Measurements from ENCODE around the gene EBF3.

The EBF3 gene

DNA sequence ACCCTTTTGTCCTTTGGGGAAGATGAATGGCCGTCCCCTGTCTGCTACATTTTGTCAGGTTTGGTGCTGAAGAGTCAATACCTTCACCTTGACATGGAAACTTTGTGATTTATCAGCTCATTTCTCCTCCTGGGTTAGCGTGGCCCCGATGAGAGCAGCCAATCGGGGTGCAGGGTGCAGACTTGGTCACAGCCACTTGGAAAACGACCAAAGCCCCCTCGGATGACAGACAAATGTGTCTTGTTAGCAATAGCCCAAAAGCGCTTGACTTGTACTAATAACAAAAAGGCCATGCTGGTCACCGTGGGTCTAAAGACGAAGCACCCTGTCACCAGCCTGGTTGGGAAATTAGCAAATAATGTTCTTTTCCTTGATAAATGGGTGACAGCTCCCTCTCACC, 103.7 kb downstream of the EBF3 start:
- POLR2A ChIA-PET (ENCODE audit: low non-redundant PET), result no interaction called here

DNA sequence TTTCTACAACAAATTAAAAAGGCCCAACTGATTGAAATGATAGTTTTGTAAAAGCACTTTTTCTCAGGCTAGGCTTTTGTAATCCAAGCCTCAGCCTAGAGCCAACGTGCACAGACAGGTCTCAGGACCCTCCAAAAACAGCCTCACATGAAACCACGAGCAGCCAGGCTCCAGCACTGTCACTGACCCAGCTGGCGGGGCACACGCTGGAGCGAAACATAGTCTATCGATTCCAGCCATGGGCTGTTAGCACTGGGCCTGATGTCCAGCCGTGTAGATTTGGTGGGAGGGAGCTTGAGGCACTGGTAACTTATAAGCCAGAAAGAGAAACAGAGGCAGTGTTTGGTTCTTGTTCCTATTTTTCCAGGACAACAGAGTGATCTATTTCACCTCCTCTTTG, 104.5 kb downstream of the EBF3 start:
- ChIA-PET POLR2A (ENCODE audit: low non-redundant PET) (no interaction called here), CTCF (no interaction called here)
- DNase-seq (ENCODE audit: low spot score), result no peak
- no peak overlapping the region for H3K27ac ChIP-seq
- TF ChIP-seq, protein P1, sequence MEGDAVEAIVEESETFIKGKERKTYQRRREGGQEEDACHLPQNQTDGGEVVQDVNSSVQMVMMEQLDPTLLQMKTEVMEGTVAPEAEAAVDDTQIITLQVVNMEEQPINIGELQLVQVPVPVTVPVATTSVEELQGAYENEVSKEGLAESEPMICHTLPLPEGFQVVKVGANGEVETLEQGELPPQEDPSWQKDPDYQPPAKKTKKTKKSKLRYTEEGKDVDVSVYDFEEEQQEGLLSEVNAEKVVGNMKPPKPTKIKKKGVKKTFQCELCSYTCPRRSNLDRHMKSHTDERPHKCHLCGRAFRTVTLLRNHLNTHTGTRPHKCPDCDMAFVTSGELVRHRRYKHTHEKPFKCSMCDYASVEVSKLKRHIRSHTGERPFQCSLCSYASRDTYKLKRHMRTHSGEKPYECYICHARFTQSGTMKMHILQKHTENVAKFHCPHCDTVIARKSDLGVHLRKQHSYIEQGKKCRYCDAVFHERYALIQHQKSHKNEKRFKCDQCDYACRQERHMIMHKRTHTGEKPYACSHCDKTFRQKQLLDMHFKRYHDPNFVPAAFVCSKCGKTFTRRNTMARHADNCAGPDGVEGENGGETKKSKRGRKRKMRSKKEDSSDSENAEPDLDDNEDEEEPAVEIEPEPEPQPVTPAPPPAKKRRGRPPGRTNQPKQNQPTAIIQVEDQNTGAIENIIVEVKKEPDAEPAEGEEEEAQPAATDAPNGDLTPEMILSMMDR (conservative IDR thresholded peaks at IDR 0.05; ENCODE audit: low read depth), result no peak

More for the DNA sequence above, 103.7 kb downstream of the EBF3 start:
- no peak overlapping the region for H3K27ac ChIP-seq
- CTCF ChIA-PET, result no interaction called here
- no peak for DNase-seq (ENCODE audit: low spot score)
- TF ChIP-seq, protein P1 (conservative IDR thresholded peaks at IDR 0.05; ENCODE audit: low read depth), result no peak

DNA sequence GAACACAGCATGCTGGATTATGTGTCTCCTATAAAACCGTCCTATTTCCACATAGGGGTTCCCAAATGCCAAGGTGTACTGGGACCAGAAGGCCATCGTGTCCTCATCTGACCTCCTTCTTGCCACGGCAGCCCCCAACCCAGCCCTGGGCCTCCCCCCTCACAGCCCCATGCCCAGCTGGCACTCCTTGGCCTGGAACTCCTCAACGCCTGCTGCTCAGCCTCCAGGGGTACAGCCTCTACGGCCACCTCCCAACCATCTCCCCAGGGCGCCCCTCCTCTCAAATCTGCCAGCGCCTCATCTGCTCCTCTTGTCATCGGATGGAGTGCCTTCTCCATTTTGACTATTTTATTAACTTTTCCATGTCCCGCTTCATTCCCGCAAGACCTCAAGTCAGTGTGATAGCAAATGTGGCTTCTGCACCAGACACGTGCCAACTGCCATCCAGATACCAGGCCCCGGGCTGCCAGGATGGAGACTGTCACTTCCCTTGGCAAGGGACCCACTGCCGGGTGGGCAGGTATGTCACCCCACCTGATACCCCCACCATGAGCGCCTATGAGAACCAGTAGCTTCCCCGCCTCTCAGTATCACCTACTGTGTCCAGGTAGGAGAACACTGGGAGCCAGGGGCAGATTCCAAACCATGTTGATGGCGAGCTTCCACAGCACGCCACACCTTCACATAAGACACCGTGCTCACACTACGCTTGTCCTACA, 106.7 kb downstream of the EBF3 start:
- no peak overlapping the region for H3K27ac ChIP-seq
- TF ChIP-seq, protein P1 (conservative IDR thresholded peaks at IDR 0.05; ENCODE audit: low read depth), result no peak
- ChIA-PET POLR2A (ENCODE audit: low non-redundant PET) (no interaction called here), CTCF (interaction anchor here (0.6 kb wide), 2 partner anchors 20 to 168 kb away, joined by 3 to 4 read pairs; no protein-coding TSS in a partner anchor)
- DNase-seq (ENCODE audit: low spot score), result no peak

DNA sequence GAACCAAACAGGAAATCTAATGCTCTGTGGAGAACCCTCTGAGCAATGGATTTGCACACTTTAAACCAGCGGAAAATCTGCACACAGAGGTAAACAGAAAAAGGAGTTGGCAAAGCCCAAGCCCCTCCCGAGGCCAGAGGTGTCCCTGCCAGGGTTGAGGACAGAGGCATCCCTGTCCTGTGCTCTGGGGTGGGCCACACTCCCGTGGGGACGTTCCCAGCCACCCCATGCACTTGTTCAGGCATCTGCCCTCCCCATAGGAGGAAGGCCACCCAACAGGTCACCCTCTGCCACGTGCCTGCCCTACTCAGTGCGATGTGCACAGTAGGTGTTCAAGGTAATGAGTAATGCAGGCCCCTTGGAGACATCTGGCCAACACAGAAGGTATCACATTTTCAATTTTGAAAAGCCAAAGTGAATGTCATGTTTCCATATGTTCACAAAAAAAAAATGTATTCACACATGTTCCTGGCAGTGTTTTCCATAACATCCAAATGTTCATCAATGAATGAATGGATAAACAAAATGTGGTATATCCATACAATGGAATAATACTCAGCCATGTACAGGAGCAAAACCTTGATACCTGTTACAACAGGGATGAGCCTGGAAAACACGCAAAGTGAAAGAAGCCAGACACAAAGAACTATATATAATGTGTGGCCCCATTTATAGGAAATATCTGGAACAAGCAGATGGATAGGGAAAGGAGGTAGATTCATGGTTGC, 108.1 kb downstream of the EBF3 start:
- POLR2A ChIA-PET (ENCODE audit: low non-redundant PET), result no interaction called here
- TF ChIP-seq, protein P1 (conservative IDR thresholded peaks at IDR 0.05; ENCODE audit: low read depth), result no peak
- CTCF ChIA-PET, result no interaction called here

DNA sequence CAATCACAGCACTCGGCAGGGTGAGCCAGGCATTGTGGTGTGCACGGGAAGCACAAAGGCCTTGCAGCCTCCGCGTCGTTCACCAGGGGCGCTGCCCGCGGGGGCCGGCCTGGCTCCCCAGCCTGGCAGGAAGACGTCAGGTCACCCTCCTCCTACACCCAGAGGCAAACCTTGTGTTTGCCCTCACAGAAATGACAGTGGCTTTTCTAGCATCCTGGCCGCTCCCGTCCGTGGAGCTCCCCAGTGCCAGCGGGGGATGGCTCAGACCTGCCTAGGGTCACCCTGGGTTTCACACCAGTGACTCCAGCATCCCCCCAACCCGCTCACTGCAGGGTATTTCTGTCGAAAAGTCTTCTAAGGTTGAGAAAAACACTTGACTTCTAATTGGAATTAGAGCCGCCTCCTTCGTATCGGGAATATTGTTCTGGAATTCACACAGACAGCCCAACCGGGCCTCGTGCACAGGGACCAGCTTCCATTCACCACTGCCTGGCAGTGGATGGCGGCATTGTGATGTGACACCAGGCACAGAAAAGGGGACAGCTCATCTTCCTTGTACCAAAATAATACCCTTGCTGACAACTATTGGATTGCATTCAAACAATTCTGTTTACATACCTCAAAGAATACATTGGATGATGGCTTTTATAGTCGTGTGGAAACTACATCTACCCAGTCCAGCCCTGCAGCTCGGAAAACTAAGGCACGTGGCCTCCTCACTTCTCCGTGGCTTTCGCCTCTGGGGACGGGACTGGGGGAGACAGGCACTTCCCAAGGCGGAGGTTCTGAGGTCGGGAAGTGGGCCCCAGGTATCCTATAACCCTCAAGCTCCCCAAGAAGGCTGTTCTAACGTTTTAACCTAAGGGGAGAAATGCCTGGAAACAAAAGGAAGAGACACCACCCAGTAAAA, 109.0 kb downstream of the EBF3 start:
- no peak overlapping the region for H3K27ac ChIP-seq
- ChIA-PET POLR2A (ENCODE audit: low non-redundant PET) (no interaction called here), CTCF (interaction anchor here (0.7 kb wide), 1 partner anchor 275 kb away, joined by 4 read pairs; no protein-coding TSS in a partner anchor)
- DNase-seq (ENCODE audit: low spot score), result no peak
- TF ChIP-seq, protein P1 (conservative IDR thresholded peaks at IDR 0.05; ENCODE audit: low read depth), result no peak

More for the DNA sequence above, 108.1 kb downstream of the EBF3 start:
- DNase-seq (ENCODE audit: low spot score), result no peak
- H3K27ac ChIP-seq, result no peak overlapping the region

DNA sequence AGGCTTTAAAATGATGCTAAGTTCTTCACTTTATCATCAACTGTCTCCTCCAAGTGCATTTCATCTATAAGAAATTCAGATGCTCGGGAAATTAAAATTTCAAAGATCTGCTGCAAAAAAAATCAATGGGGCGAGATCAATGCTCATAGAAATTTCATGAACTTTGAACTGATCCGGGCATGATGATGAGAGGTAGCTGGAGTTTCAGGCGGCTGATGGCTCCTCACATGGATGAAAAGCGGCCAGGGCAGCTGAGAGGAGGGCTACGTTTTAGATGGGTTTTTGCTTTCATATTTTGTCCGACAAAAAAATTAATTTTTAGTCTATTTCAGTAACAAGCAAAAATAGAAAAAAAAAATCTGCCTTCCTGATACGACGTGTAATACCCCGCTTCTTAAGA, 109.9 kb downstream of the EBF3 start:
- ChIA-PET POLR2A (ENCODE audit: low non-redundant PET) (no interaction called here), CTCF (interaction anchor here (0.6 to 1.8 kb wide), 8 partner anchors 9 to 1078 kb away, joined by 3 to 8 read pairs (median 3); partner anchors contain the start of gene C10orf143)
- no peak overlapping the region for H3K27ac ChIP-seq
- TF ChIP-seq, protein P1 (conservative IDR thresholded peaks at IDR 0.05; ENCODE audit: low read depth), result no peak
- no peak for DNase-seq (ENCODE audit: low spot score)
